Measurements from ENCODE around the gene PXDC1. TPM values are rescaled to one million over a fixed set of nuclear protein-coding genes. Genes with fewer than 3 reads are reported as not detected.

The PXDC1 gene
- total RNA-seq, 6 donors from 2014 or later, result 51.6 to 118 (median 95.3) TPM

DNA sequence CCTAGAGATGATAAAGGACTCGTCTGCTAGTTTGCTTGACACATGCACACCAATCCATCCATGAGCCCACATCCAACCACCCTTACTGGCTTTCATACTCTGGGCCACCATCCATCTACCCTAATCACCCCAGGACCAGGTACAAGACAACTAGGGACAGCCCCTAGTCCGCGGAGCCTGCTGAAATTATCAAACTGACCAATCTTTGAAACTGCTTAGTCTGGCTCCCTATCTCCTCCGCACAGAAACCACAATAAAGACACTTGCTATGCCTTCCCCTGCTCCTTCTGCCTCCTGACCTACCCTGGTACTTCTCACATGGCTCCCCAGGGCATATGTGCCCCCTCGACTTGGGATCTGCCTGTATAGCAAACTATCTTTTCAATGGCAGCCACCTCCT lies 33.1 kb downstream of the PXDC1 start:
- 72 to 85% methylated on average over 5 of the region's 5 CpGs for WGBS, 2 donors
- no peak for TF ChIP-seq POLR2AphosphoS5 (IDR thresholded peaks at IDR 0.05)
- TF ChIP-seq POLR2A (IDR thresholded peaks at IDR 0.05), result no peak
- no peak for TF ChIP-seq CTCF (IDR thresholded peaks at IDR 0.05)
- TF ChIP-seq EP300 (IDR thresholded peaks at IDR 0.05), result no peak
- H3K4me1 ChIP-seq, result peaks cover under 1 to 18% (median 10%) of the 10 kb centered on the region in 4 donors
- DNase-seq (no peak), ATAC-seq (ENCODE audit: low FRiP score in 2 of 2) (no peak)
- H3K27me3 ChIP-seq, result no peaks in the 10 kb centered on the region
- H3K9me3 ChIP-seq, result no peaks in the 10 kb centered on the region
- peaks cover 0 to 15% (median 6%) of the 10 kb centered on the region in 4 donors for H3K36me3 ChIP-seq
- H3K4me3 ChIP-seq, result no peak overlapping the region
- no peak overlapping the region for H3K27ac ChIP-seq

DNA sequence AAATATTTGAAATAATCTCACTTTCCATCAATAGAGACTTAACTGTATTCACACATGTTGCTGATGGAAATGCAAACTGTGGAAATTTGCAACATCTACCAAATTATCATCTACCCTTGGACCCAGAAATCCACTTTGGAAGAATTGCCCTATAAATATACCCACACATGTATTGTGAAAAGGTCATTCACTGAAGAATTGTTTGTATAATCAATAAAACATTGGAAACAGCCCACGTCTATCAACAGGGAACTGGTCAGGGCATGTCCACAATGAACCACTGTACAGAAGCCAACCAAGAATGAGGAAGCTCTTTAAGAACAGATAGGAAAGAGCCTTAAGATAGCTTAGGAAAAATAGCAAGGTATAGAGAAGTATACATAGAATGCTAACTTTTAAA lies 36.2 kb downstream of the PXDC1 start:
- no peaks in the 10 kb centered on the region for H3K27me3 ChIP-seq
- H3K36me3 ChIP-seq, result peaks cover 0 to 6% (median 0%) of the 10 kb centered on the region in 4 donors
- TF ChIP-seq CTCF (IDR thresholded peaks at IDR 0.05) (no peak), EP300 (IDR thresholded peaks at IDR 0.05) (no peak), POLR2A (IDR thresholded peaks at IDR 0.05) (no peak), POLR2AphosphoS5 (IDR thresholded peaks at IDR 0.05) (no peak)
- no peak overlapping the region for H3K4me3 ChIP-seq
- ATAC-seq (ENCODE audit: low FRiP score in 2 of 2) (no peak), DNase-seq (no peak)
- no peak overlapping the region for H3K27ac ChIP-seq
- 70 to 93% methylated on average over 1 of the region's 1 CpG for WGBS, 2 donors
- no peaks in the 10 kb centered on the region for H3K9me3 ChIP-seq
- peaks cover 3 to 10% (median 4%) of the 10 kb centered on the region in 4 donors for H3K4me1 ChIP-seq

- H3K27ac ChIP-seq, result no peak overlapping the region
- peaks cover 0 to 6% (median 0%) of the 10 kb centered on the region in 4 donors for H3K36me3 ChIP-seq
- WGBS, 2 donors, result 96 to 100% methylated on average over 1 of the region's 1 CpG
- H3K4me3 ChIP-seq, result no peak overlapping the region
- no peaks in the 10 kb centered on the region for H3K27me3 ChIP-seq
- no peak for ATAC-seq (ENCODE audit: low FRiP score in 2 of 2)
- no peaks in the 10 kb centered on the region for H3K9me3 ChIP-seq
- DNase-seq, result no peak
- H3K4me1 ChIP-seq, result peaks cover 3 to 10% (median 4%) of the 10 kb centered on the region in 4 donors
- TF ChIP-seq CTCF (IDR thresholded peaks at IDR 0.05), result no peak
- no peak for TF ChIP-seq POLR2AphosphoS5 (IDR thresholded peaks at IDR 0.05)
- no peak for TF ChIP-seq POLR2A (IDR thresholded peaks at IDR 0.05)
- no peak for TF ChIP-seq EP300 (IDR thresholded peaks at IDR 0.05)
These were observed 36.7 kb downstream of the PXDC1 start for GRCh38 chr6:3714768-3715167.

GRCh38 chr6:3714111-3714510 lies 37.4 kb downstream of the PXDC1 start:
- Histone ChIP-seq H3K9me3 (no peaks in the 10 kb centered on the region), H3K4me3 (no peak overlapping the region), H3K27me3 (no peaks in the 10 kb centered on the region), H3K4me1 (peaks cover 3 to 10% (median 4%) of the 10 kb centered on the region in 4 donors), H3K36me3 (peaks cover 0 to 2% (median 0%) of the 10 kb centered on the region in 4 donors), H3K27ac (no peak overlapping the region)
- TF ChIP-seq EP300 (IDR thresholded peaks at IDR 0.05) (no peak), POLR2AphosphoS5 (IDR thresholded peaks at IDR 0.05) (no peak), CTCF (IDR thresholded peaks at IDR 0.05) (no peak), POLR2A (IDR thresholded peaks at IDR 0.05) (no peak)
- WGBS, 2 donors, result 80 to 82% methylated on average over 4 of the region's 4 CpGs
- ATAC-seq (ENCODE audit: low FRiP score in 2 of 2) (no peak), DNase-seq (no peak)
